IMR-90 (cell line): Measurements from ENCODE around the gene MYOC. TPM values are rescaled to one million over a fixed set of nuclear protein-coding genes. Genes with fewer than 3 reads are reported as not detected.

Source experiments
- ATAC-seq: fragments of 200-7000 bp; cut with Tn5 transposase; 2 replicates; pipeline ENCODE4 v1.9.1; 2020; ENCODE audit warnings: low read depth, mild to moderate bottlenecking, moderate library complexity
- BruUV-seq: library from RNA; stranded (reverse); fragments of 400-500 nt; replicated peaks from 2 replicates; lab custom pipeline; 2021; lab: Mats Ljungman, UMichigan
- CTCF ChIA-PET: fragments of 300-600 bp; formaldehyde crosslinking; extraction: SDS; loops from one replicate; lab custom pipeline; 2021; ENCODE audit warnings: antibody characterized with exemption; lab: Yijun Ruan, JAX
- POLR2A ChIA-PET: fragments of 300-600 bp; sonication (Branson Sonifier 250); formaldehyde crosslinking; loops from one replicate; lab custom pipeline; 2022; ENCODE audit warnings: antibody characterized with exemption; ENCODE audit not compliant: unreplicated experiment; lab: Charles Lee
- DNase-seq: peaks from one replicate; pipeline ENCODE4 v3.0.0; 2013
- H2AFZ ChIP-seq: replicated peaks from 2 replicates; pipeline ENCODE3; 2013; ENCODE audit warnings: low read length, mild to moderate bottlenecking; ENCODE audit not compliant: poor library complexity
- H2AK5ac ChIP-seq: 2 replicates; pipeline ENCODE4 v1.6.1; 2013; ENCODE audit warnings: low read depth, low read length, inconsistent platforms
- H2AK9ac ChIP-seq: replicated peaks from 2 replicates; pipeline ENCODE3; 2013; ENCODE audit warnings: mild to moderate bottlenecking, low read depth, low read length, moderate library complexity; ENCODE audit not compliant: poor library complexity
- H2BK120ac ChIP-seq: 2 replicates; pipeline ENCODE4 v1.6.1; 2013; ENCODE audit warnings: low read depth, low read length, inconsistent platforms
- H2BK15ac ChIP-seq: 3 replicates; pipeline ENCODE4 v1.6.1; 2013; ENCODE audit warnings: low read depth, low read length, inconsistent platforms
- H2BK20ac ChIP-seq: 2 replicates; pipeline ENCODE4 v1.6.1; 2013; ENCODE audit warnings: low read depth, mild to moderate bottlenecking, inconsistent platforms, low read length, moderate library complexity
- H2BK5ac ChIP-seq: 2 replicates; pipeline ENCODE4 v1.6.1; 2013; ENCODE audit warnings: mild to moderate bottlenecking, low read depth, low read length, inconsistent platforms; ENCODE audit not compliant: poor library complexity, severe bottlenecking
- H3K14ac ChIP-seq: replicated peaks from 2 replicates; pipeline ENCODE4 v1.6.1; 2013; ENCODE audit warnings: low read depth, low read length, inconsistent platforms
- H3K18ac ChIP-seq: 2 replicates; pipeline ENCODE4 v1.6.1; 2013; ENCODE audit warnings: low read depth, low read length, control low read depth
- H3K23ac ChIP-seq: 2 replicates; pipeline ENCODE4 v1.6.1; 2013; ENCODE audit warnings: low read depth, low read length, inconsistent platforms
- H3K27ac ChIP-seq: 2 replicates; pipeline ENCODE4 v1.5.1; 2013; ENCODE audit warnings: mild to moderate bottlenecking, control low read depth, low read length; ENCODE audit not compliant: insufficient read depth
- H3K27me3 ChIP-seq: 2 replicates; pipeline ENCODE4 v1.6.1; 2013; ENCODE audit warnings: low read length; ENCODE audit not compliant: control insufficient read depth, insufficient read depth
- H3K36me3 ChIP-seq: 2 replicates; pipeline ENCODE4 v1.6.1; 2013; ENCODE audit warnings: low read length, mixed read lengths; ENCODE audit not compliant: control insufficient read depth, insufficient read depth
- H3K4ac ChIP-seq: 2 replicates; pipeline ENCODE4 v1.6.1; 2013; ENCODE audit warnings: low read depth, low read length, inconsistent platforms
- H3K4me1 ChIP-seq: 2 replicates; pipeline ENCODE4 v1.6.1; 2013; ENCODE audit warnings: low read length, mixed read lengths; ENCODE audit not compliant: control insufficient read depth, insufficient read depth
- H3K4me2 ChIP-seq: 2 replicates; pipeline ENCODE4 v1.6.1; 2013; ENCODE audit warnings: low read depth, mild to moderate bottlenecking, control low read depth, low read length, moderate library complexity
- H3K4me3 ChIP-seq: 2 replicates; pipeline ENCODE4 v1.5.1; 2013; ENCODE audit warnings: low read depth, mild to moderate bottlenecking, control low read depth, low read length, moderate library complexity; ENCODE audit not compliant: insufficient read depth
- H3K56ac ChIP-seq: 2 replicates; pipeline ENCODE4 v1.6.1; 2013; ENCODE audit warnings: low read length, inconsistent platforms; ENCODE audit not compliant: insufficient read depth; ENCODE audit errors: extremely low read depth
- H3K79me1 ChIP-seq, 2 experiments: 2 replicates each; pipeline ENCODE4 v1.6.1; 2013; ENCODE audit warnings: low read length in 2 of 2, inconsistent platforms in 1 of 2, low read depth in 1 of 2
- H3K9ac ChIP-seq: 2 replicates; pipeline ENCODE4 v1.6.1; 2013; ENCODE audit warnings: low read depth, low read length, control low read depth
- H3K9me1 ChIP-seq: 2 replicates; pipeline ENCODE4 v1.6.1; 2013; ENCODE audit warnings: low read length, inconsistent platforms; ENCODE audit not compliant: insufficient read depth
- H3K9me3 ChIP-seq: 2 replicates; pipeline ENCODE4 v1.6.1; 2013; ENCODE audit warnings: low read length; ENCODE audit not compliant: control insufficient read depth, insufficient read depth
- H4K20me1 ChIP-seq: 2 replicates; pipeline ENCODE4 v1.6.1; 2013; ENCODE audit warnings: low read length, inconsistent platforms; ENCODE audit not compliant: insufficient read depth
- H4K5ac ChIP-seq: 2 replicates; pipeline ENCODE4 v1.6.1; 2013; ENCODE audit warnings: mild to moderate bottlenecking, low read depth, low read length, control low read depth
- H4K8ac ChIP-seq, 2 experiments: 2 replicates each; pipeline ENCODE4 v1.6.1; 2013; ENCODE audit warnings: low read depth in 2 of 2, low read length in 2 of 2, control low read depth in 1 of 2, inconsistent platforms in 1 of 2
- H4K91ac ChIP-seq: 2 replicates; pipeline ENCODE4 v1.6.1; 2013; ENCODE audit warnings: low read depth, low read length, inconsistent platforms; ENCODE audit not compliant: insufficient read depth
- BHLHE40 ChIP-seq: fragments of 150-350 bp; IDR thresholded peaks from 2 replicates; pipeline ENCODE4 v1.6.1; 2016; ENCODE audit warnings: mild to moderate bottlenecking, low read depth, low read length
- MXI1 ChIP-seq: IDR thresholded peaks from 2 replicates; pipeline ENCODE4 v1.6.1; 2012; ENCODE audit warnings: low read depth, mild to moderate bottlenecking, low read length, moderate library complexity, borderline replicate concordance
- RCOR1 ChIP-seq: IDR thresholded peaks from 2 replicates; pipeline ENCODE4 v1.6.1; 2012; ENCODE audit warnings: mild to moderate bottlenecking, low read length, improper control_type of control experiment; ENCODE audit not compliant: insufficient replicate concordance
- WGBS, 2 experiments: methylation state at CpG; one replicate each; pipeline versions ENCODE4 v1.1.5 to v1.1.7; 2013; ENCODE audit warnings: missing lambda C conversion rate in 2 of 2; ENCODE audit not compliant: insufficient read length in 1 of 2; ENCODE audit errors: extremely low coverage in 2 of 2; 5-methylcytosine and 5-hydroxymethylcytosine counted together
- dilution Hi-C: fragments of 300-500 bp; cut with HindIII; formaldehyde crosslinking; loops from one replicate; pipeline ENCODE4 v1.14.3; 2018; ENCODE audit warnings: low sequenced_read_pairs; ENCODE audit not compliant: unreplicated experiment
- in situ Hi-C: fragments of 300-500 bp; cut with MboI; formaldehyde crosslinking; loops from 3 replicates; pipeline ENCODE4 v1.14.3; 2019; ENCODE audit warnings: low sequenced_read_pairs, inconsistent platforms, mixed read lengths
- intact Hi-C: fragments of 100-400 bp; cut with micrococcal nuclease; formaldehyde crosslinking; loops from 2 replicates; pipeline ENCODE4 v1.10.0; 2022
- polyA plus RNA-seq, 3 experiments: library from polyadenylated mRNA; depleted of rRNA; stranded (reverse); fragments of >200 nt; gene quantifications; 2 replicates each; pipeline ENCODE4 v1.2.3, GENCODE V29; 2012; ENCODE audit warnings: low replicate concordance in 1 of 3
- total RNA-seq: library from RNA; depleted of rRNA; stranded (reverse); fragments of >200 nt; gene quantifications from 2 replicates; pipeline ENCODE4 v1.2.3, GENCODE V29; 2012
- TF ChIP-seq, protein P1 (sequence below): fragments of 150-350 bp; IDR thresholded peaks from 2 replicates; pipeline ENCODE4 v1.6.1; 2016; ENCODE audit warnings: low read depth, mild to moderate bottlenecking, low read length, moderate library complexity, borderline replicate concordance
- TF ChIP-seq, protein P2 (sequence below): conservative IDR thresholded peaks from 2 replicates; pipeline ENCODE4 v1.5.1; 2012; ENCODE audit warnings: mild to moderate bottlenecking, low read depth, low read length, improper control_type of control experiment

MYOC gene
- total and polyA plus RNA-seq, 2 of the 4 experiments (the other 2 are of a cell fraction): not detected

GRCh38 chr1:171595324-171595723 lies 57.2 kb downstream of the MYOC start:
- no CpG with 5 or more reads among the region's 1 CpG for WGBS, 2 experiments
- intact Hi-C loops (no loop called here), dilution Hi-C loops (no loop called here), in situ Hi-C loops (no loop called here)
- no peak overlapping the region for H2BK15ac ChIP-seq
- no peak overlapping the region for H2AK5ac ChIP-seq
- H4K5ac ChIP-seq: no peak overlapping the region
- TF ChIP-seq, protein P1, sequence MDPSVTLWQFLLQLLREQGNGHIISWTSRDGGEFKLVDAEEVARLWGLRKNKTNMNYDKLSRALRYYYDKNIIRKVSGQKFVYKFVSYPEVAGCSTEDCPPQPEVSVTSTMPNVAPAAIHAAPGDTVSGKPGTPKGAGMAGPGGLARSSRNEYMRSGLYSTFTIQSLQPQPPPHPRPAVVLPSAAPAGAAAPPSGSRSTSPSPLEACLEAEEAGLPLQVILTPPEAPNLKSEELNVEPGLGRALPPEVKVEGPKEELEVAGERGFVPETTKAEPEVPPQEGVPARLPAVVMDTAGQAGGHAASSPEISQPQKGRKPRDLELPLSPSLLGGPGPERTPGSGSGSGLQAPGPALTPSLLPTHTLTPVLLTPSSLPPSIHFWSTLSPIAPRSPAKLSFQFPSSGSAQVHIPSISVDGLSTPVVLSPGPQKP: no peak
- TF ChIP-seq, protein P2, sequence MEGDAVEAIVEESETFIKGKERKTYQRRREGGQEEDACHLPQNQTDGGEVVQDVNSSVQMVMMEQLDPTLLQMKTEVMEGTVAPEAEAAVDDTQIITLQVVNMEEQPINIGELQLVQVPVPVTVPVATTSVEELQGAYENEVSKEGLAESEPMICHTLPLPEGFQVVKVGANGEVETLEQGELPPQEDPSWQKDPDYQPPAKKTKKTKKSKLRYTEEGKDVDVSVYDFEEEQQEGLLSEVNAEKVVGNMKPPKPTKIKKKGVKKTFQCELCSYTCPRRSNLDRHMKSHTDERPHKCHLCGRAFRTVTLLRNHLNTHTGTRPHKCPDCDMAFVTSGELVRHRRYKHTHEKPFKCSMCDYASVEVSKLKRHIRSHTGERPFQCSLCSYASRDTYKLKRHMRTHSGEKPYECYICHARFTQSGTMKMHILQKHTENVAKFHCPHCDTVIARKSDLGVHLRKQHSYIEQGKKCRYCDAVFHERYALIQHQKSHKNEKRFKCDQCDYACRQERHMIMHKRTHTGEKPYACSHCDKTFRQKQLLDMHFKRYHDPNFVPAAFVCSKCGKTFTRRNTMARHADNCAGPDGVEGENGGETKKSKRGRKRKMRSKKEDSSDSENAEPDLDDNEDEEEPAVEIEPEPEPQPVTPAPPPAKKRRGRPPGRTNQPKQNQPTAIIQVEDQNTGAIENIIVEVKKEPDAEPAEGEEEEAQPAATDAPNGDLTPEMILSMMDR: no peak
- TF ChIP-seq MXI1: no peak
- TF ChIP-seq BHLHE40: no peak
- no peak for TF ChIP-seq RCOR1
- H3K36me3 ChIP-seq: peaks cover 19% of the 10 kb centered on the region
- no peak overlapping the region; the same call in 1 of the 2 replicates for H3K4me2 ChIP-seq
- no peak overlapping the region for H3K4me3 ChIP-seq
- no peaks in the 10 kb centered on the region for H3K9me3 ChIP-seq
- no peak overlapping the region for H2AFZ ChIP-seq
- ChIA-PET POLR2A (no interaction called here), CTCF (no interaction called here)
- no peak overlapping the region for H3K4ac ChIP-seq
- no peaks in the 10 kb centered on the region for H4K20me1 ChIP-seq
- no TSS peak for BruUV-seq
- peak; percentile 63 for DNase-seq
- H4K91ac ChIP-seq: no peak overlapping the region
- no peak overlapping the region for H4K8ac ChIP-seq
- no peak overlapping the region for H2BK120ac ChIP-seq
- H2BK20ac ChIP-seq: no peak overlapping the region
- no peak overlapping the region for H3K9ac ChIP-seq
- H3K4me1 ChIP-seq: peaks cover 4% of the 10 kb centered on the region
- peak; percentile 58 for ATAC-seq
- no peaks in the 10 kb centered on the region; the same call in 1 of the 2 replicates for H3K9me1 ChIP-seq
- no peak overlapping the region for H3K56ac ChIP-seq
- H3K23ac ChIP-seq: no peak overlapping the region
- no peak overlapping the region for H3K27ac ChIP-seq
- no peak overlapping the region for H2BK5ac ChIP-seq
- H3K27me3 ChIP-seq: no peaks in the 10 kb centered on the region
- no peak overlapping the region for H3K14ac ChIP-seq
- no peak overlapping the region for H3K18ac ChIP-seq
- peaks cover 0 to 15% of the 10 kb centered on the region in 2 experiments; a peak in 2 of 4 replicates for H3K79me1 ChIP-seq
- no peak overlapping the region for H2AK9ac ChIP-seq
